ENCODE data around the gene CDC42EP4.
"Not testable (repeated sequence)": the region's sequence is repeated elsewhere in the genome, so short reads cannot be mapped to it uniquely, and the experiment has no call there.

GRCh38 chr17:73308959-73309358 is 2.8 kb downstream of the CDC42EP4 start:
- not testable (repeated sequence) for TF ChIP-seq CTCF, POLR2A (IDR thresholded peaks at IDR 0.05)
